Ramos (cell line): ENCODE data around the gene KY.

Experiments used
- in situ Hi-C: fragments of 300-500 bp; cut with MboI; formaldehyde crosslinking; loops from one replicate; pipeline ENCODE4 v1.14.3; 2022; ENCODE audit warnings: low sequenced_read_pairs; ENCODE audit not compliant: unreplicated experiment

The KY gene

DNA sequence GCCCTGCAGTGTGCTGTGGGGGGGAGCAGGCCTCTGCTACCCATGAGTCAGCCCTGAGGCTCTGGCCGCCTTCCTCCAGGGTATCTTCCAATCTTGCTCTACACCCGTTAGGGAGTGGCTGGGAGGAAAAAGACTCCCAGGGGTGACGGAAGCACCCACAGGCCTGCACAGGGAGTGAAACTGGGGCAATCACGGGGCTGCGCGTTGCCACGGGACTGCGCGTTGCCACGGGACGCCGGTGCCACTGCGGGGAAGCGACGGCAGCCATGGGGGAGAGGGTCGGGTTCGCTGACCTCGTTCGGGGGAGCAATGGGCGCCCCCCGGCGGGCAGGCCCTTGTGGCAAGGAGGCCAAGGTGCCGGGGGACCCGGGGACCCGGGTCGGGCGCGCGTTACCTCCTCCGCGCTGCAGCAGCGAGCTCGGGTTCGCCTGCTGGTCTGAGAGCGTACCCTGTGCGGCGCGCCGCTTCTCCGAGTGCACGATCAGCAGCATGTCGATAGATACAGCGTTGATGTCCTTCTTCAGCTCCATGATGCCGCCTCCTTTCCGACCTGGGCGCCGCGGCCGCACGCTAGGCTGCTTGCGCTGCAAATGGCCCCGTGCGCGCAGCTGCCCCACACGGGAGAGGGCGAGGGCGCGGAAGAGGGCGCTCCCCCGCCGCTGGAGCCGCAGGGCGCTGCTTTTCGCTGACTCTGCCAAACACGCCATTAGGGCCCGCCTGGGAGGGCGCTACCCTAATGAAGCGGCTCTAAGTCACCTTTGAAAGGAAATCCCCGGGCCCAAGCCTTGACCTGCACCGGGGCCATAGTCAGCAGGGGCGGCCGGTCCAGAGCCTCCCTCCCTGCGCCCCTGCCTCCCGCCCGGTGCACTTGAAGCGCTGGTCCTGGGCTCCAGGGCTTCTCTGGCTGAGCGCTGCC is at the start of gene KY:
Gene KY (minus strand): TSS at position 592 of the 916 bp plus-strand sequence. CDS start 62 bp downstream, at position 530.
- in situ Hi-C loops = no loop called here

GRCh38 chr3:134699721-134700120 is 48.9 kb upstream of the KY start:
- in situ Hi-C loops = no loop called here

- in situ Hi-C loops = no loop called here
Observed at GRCh38 chr3:134699141-134699711, 48.4 kb upstream of the KY start.

DNA sequence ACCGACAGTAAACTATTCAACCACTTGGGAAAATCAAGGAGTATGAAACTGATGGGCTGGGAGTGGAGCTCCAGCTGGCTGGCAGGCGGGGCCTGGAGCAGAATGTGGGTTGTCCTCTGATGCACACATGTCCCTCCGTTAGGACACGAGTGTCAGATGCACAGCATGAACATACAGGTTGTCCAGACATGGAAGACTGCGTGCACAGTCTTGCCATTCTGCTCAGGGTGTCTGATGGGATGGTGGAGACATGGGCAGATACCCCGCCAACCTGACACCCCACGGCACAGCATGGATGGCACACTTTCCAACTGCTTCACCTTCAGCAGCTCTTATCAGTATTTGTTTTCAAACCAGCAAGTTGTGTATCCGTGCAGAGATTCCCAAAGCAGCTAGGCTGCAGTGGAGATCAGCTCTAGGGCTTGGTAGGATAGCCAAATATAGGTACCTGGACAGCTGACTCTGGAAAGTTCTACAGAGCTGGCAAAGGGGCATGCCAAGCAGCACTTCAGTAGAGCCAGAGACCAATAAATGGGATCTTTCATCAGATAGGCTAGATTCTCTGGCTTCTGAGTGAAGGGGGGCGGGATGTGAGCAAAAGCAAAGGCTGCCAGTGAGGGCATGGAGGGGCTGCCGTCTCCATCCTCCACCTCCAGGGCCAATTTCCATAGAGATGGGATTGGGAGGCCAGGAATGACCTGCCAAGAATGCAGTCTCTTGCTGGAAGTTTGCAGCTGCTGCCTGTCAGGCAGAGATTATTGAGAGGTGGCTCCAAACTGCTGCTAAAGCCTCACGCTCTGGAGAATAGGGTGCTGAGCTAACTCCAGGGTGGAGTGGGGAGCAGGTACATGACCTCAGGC is 47.2 kb upstream of the KY start:
- in situ Hi-C loops = no loop called here

DNA sequence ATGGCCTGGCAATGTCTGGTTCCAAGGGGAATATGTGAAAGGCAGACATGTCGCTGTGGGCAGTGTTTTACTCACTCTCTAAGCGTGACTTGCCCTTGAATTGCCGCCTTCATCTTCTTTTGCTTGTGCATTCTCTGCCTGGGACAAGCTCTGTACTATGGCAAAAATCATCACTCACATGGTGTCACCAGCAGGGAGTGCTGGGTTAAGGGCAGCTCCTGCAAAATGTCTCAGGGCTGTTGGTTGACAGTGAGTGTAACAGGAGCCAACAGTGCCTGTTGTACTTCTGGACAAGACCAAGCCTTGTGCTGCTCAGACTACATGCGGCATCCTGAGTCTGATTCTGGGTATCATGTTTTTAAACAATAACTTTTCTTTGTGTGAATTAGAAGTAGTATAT is 45.3 kb upstream of the KY start:
- in situ Hi-C loops = no loop called here

- in situ Hi-C loops = no loop called here
Observed at GRCh38 chr3:134694946-134695543, 44.2 kb upstream of the KY start.

- in situ Hi-C loops = no loop called here
Observed at GRCh38 chr3:134694466-134694865, 43.6 kb upstream of the KY start.

DNA sequence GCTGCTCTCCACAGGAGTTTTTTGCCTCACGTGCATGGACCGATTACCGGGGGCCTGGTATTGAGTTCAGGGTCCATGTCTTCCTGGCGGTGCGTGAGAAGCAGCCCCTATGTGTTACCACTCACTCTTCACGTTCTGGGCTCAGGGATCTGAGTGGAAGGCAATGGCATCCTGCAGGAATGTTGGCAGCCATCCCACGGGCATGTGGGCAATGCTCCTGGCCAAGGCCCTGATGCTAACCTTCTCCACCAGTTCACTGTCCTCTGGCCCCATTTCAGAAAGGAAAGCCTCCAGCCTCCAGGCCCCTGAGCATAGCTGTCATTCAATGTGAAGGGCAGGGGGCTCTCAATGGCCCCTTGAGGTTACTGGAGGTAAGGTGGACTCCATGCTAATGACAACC is 43.0 kb upstream of the KY start:
- in situ Hi-C loops = no loop called here

DNA sequence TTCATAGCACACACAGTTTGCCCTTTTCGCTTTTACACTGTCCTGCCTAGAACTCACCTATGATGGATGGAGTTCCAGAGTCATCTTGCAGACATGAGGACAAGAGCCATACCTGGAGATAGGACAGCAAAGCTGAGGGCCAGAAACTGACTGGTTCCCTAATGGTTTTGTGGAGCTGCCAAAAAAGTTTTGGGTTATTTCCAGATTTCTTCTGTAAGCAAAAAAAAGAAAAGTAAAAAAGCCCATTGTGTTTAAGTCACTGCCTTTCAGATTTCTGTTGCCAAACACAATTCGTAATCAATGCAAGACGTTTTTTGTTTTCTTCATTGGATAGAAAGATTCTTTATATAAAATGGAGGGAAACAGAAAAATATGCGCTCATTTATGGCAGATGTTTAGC is 42.4 kb upstream of the KY start:
- in situ Hi-C loops = no loop called here

- in situ Hi-C loops = no loop called here
Observed at GRCh38 chr3:134690226-134690625, 39.4 kb upstream of the KY start.

- in situ Hi-C loops = no loop called here
Observed at GRCh38 chr3:134687642-134688041, 36.8 kb upstream of the KY start.

- in situ Hi-C loops = no loop called here
Observed at GRCh38 chr3:134685929-134686802, 35.3 kb upstream of the KY start.

DNA sequence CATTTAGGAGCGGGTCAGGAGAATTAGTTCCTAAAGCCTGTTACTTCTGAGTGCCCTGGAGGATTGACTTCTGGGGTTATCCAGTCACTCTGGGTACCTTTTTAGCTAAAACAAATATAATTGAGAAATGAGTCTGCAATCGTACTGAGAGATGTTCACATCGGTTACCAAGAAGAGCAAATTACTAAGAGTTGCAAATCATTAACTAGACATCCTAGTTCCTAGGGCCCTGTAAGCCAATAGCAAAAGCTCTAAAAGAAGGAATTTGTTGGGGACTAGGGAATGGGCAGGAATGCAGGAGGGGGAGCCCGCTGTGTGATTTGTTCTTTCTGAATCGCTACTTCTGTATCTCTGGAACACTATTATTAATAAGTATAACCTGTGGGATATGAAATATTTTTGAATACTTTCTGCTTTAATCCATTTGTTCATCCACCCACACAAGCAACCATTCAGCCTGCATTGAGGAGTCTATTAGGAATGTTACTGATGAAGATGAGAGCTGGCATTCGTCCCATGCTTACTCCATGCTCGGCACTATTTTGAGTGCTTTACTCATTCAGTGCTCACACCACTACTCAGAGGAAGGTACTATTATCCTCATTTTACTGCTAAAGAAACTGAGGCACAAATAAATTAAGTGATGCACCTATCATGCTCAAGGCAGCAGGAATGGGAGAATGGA is 31.5 kb upstream of the KY start:
- in situ Hi-C loops = no loop called here

- in situ Hi-C loops = no loop called here
Observed at GRCh38 chr3:134681522-134681900, 30.7 kb upstream of the KY start.

GRCh38 chr3:134680796-134681521 is 30.1 kb upstream of the KY start:
- in situ Hi-C loops = no loop called here

GRCh38 chr3:134677987-134678308 is 27.1 kb upstream of the KY start:
- in situ Hi-C loops = no loop called here

DNA sequence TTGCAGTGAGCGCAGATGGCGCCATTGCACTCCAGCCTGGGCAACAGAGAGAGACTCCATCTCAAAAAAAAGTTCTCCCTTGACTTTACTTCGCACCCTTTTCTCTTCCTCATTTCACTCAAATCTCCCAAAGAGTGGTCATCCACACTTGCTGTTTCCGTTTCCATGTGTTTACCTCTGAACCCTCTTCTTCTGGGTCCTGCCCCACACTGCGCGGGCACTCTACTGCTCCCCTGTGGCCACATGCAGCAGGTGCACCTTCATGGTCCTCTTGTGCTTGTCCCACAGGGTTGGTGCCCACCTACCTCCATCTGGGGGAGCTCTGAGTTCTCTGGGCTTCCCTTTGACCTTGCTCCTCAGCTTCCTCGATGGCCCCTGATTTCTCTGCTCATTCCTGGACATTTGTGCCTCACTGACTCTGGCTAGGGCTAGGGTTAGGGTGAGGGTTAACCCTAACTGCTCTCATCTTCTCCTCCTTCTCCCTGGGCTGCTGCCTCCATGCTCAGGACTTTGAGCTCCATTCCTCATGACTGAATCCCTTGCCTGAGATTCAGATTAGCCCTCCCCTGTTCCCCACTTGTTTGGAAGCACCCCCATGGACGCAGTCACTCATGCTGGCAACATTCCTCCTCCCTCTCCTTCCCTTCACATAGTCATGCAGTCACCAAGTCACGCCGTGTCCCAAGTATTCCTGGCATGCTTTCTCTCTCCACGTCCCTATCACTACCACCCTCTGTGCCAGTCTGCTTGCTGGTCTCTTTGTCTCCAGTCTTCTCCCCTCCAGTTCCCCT is 26.6 kb upstream of the KY start:
- in situ Hi-C loops = no loop called here
